Stimulated activated CD4-positive, alpha-beta T cell treated with anti-CD3 and anti-CD28 coated beads, TNF-alpha, amount 100 ng/mL, for 1 hour (primary cell): ENCODE results near the gene ACTG1.

ENCODE experiments used
- DNase-seq, 3 donors: peaks; one replicate each; pipeline ENCODE4 v3.0.0-alpha.2; 2020; ENCODE audit warnings: low read depth in 3 of 3, low spot score in 1 of 3

The ACTG1 gene

DNA sequence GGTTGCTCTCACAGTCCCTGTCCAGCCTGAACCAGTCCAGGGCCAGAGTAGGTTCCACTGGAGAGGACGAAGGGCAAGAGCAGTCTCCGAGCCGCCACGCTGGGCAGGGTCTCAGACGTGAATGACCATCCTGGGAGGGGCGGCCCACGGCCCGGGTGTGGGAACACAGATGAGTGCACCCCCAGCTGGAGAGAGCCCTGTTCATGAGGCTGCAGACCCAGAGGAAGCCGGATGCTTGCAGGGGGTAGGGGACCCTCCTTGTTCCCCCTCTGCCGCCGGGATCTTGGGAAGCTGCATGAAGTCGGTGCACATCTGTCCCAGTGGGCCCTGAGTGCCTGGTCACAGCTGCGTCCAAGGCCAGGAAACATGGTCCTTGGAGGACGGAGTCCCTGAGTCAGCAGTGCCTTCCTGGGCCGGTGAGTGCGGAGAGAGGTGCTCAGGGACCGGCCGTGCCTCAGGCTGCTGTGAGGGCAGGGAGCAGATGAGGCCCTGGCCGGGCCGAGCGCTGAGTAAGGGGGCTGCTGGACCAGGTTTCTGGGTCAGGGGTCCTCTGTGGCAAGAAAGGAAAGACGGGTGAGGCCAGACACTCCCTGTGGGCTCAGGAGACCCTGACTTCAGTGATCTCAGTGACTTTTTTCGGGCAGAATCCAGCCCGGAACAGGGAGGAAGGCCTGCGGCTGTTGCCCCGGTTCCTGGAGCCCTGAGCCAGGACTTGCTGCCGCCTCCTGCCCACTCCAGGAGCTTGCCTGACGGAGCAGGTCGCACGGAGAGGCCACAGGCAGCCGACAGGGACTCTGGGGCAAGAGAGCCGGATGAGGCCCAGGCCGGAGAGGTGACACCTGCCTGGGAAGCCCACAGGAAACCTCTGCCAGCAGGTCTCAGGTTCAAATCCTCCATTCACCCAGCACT, 45.8 kb downstream of the ACTG1 start:
- DNase-seq, result no peak

DNA sequence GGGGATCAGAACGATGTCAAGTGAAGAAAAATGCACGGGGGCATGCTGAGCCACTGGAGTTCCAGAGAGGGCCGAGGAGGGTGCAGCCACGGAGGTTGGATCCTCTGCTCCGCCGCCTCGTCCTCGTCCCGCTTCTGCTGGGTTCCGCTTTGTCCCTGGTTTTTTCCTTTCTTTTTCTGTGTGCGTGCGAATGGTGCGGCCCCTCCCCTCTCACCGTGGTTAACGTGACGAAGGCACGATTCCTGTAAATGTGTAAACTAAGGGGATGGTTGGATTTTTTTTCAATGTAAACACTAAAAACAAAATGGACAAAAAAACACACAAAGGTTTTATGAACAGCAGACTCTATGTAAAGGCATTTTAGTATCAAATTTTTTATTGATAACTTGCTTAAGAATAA, 46.7 kb downstream of the ACTG1 start:
- no peak for DNase-seq

DNA sequence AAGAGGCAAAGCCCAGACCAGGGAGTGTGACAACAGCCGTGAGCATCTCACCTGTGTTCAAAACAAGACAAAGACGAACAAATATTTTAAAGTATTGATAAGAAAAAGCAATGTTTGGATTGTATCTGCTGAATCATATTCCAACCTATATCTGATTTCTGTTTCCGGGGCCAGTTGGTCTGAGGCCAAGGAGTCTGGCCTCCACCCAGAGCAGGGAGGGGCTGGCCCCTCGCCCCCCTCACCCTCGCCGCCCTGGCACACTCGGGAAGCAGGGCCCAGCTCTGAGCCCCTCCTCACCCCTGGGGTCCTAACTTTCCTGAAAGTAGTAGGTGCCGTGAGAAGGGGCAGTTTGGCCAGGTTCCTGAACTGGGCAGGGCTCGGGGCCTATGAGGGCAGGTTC, 48.0 kb downstream of the ACTG1 start:
- no peak for DNase-seq

DNA sequence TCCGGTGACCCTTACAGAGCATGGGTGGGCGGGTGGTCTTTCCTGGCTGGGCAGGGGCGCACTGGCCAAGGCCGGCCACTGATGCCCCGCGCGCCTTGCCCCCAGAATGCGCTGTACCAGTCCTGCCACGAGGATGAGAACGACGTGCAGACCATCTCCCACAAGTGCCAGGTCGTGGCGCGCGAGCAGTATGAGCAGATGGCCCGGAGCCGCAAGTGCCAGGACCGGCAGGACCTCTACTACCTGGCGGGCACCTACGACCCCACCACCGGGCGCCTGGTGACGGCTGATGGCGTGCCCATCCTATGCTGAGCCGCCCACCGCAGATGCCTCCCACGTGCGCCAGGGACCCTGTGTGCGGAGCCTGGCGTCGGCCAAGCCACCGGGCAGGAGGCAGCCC, 49.1 kb downstream of the ACTG1 start:
- DNase-seq, result no peak

DNA sequence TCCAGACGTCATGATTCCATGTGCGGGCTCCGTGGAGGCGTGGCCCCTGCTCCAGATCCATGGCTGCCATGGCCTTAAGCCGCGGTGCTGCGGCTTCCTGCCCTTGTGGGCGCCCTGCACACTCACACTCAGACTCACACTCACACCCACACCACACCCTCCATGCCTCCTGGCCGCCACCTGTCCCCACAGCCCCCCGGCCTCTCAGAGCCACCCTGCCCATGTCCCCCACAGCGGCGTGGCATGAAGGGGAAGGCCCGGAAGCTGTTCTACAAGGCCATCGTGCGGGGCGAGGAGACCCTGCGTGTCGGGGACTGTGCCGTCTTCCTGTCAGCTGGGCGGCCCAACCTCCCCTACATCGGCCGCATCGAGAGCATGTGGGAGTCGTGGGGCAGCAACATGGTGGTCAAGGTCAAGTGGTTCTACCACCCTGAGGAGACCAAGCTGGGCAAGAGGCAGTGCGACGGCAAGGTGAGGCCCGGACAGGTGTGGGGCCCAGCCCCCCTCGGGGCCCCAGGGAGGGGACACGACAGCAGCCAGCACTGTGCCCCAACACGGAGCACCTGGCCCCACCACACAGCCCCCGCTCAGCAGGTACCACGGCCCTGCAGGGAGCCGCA, 50.0 kb downstream of the ACTG1 start:
- DNase-seq, result no peak

DNA sequence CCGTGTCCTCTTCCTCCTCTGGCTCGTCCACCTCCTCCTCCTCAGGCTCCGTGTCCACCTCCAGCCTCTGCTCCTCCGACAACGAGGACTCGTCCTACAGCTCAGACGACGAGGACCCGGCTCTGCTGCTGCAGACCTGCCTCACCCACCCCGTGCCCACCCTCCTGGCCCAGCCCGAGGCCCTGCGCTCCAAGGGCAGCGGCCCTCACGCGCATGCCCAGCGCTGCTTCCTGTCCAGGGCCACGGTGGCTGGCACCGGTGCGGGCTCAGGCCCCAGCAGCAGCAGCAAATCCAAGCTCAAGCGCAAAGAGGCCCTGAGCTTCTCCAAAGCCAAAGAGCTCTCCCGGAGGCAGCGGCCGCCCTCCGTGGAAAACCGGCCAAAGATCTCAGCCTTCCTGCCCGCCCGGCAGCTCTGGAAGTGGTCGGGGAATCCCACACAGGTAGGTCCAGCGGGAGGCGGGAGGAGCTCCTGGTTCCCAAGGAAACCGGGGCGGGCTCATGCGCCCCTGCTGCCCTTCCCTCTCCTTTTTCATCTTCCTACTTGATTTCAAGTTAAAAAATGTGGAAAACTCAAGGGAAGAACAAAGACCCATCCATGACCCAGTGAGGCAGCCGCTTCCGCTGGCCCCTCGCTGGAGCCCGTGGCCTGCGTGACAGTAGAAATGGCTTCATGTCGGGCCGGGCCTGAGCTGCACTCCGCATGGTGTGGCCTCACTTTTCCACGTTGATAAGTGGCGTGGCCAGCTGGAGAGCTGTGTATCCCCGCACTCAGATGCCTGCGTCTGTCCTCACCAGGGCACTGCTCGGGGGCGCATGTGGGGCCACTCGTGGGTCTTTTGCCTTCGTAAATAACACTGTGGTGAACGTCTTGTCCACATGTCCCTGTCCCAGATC, 50.7 kb downstream of the ACTG1 start:
- no peak for DNase-seq

DNA sequence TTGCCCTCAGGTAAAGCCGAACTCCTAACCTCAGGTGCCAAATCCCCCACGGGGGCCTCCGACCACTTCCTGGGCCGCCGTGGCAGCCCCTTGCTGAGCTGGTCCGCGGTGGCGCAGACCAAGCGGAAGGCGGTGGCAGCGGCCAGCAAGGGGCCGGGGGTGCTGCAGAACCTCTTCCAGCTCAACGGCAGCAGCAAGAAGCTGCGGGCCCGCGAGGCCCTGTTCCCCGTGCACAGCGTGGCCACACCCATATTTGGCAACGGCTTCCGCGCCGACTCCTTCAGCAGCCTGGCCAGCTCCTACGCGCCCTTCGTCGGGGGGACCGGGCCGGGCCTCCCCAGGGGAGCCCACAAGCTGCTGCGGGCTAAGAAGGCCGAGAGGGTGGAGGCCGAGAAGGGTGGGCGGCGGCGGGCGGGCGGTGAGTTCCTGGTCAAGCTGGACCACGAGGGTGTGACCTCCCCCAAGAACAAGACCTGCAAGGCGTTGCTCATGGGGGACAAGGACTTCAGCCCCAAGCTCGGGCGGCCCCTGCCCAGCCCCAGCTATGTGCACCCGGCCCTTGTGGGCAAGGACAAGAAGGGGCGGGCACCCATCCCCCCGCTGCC, 51.6 kb downstream of the ACTG1 start:
- no peak for DNase-seq
